GOT3 (cell line): ENCODE data around the gene ITGAL.

Source experiments
- DNase-seq: peaks from one replicate; lab custom pipeline; 2025; ENCODE audit warnings: mixed read lengths; lab: John Stamatoyannopoulos, UW

ITGAL gene

DNA sequence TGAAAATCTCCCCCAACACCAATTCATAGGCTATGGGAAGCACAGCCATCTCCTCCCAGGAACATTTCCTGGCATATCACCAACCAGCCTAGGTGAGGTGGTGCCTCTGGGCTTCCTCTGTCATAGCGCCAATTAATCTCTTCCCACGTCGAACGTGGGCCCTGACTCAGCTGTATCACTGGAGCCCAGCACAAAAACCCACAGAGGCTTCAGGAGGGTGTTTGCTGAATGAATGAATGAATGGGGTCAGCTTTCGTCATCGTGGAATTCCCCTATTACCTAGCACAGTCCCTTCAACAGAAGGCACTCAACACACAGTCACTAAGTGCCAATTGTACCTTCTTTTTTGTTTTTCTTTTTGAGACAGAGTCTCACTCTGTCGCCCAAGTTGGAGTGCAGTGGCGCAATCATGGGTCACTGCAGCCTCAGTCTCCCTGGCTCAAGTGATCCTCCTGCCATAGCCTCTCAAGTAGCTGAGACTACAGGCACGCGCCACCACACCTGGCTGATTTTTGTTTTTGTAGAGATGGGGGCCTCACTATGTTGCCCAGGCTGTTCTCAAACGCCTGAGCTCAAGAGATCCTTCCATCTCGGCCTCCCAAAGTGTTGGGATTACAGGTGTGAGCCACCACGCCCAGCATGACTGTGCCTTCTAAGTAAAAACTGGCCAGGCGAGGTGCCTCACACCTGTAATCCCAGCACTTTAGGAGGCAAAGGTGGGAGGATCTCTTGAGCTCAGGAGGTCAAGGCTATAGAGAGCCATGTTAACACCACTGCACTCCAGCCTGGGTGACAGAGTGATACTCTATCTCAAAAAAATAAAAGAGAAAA, 94.8 kb downstream of the ITGAL start:
- no peak for DNase-seq

DNA sequence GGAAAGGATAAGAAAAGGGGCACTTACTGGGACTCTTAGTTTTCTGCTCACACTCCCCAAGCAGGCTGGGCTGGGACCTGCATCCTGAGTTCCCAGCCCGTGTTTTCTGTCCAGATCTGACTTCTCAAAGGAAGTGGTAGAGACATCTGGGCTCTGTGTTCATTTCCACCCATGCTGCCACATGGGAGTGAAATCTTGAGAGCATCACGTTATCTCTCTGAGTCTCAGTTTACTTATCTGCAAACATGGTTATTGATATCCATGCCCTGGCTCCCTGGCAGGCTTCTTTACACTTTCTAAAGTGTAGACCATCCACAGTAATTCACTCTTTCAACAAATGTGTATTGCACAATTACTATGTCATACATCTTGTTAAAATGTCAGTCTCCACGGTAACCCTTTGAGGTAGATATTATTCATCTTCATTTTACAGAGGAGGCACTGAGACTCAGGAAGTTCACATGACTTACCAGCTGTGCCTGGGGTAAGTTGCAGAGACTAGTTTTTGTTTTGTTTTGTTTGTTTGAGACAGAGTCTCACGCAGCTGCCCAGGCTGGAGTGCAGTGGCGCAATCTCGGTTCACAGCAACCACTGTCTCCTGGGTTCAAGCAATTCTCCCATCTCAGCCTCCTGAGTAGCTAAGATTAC, 95.6 kb downstream of the ITGAL start:
- DNase-seq = no peak

DNA sequence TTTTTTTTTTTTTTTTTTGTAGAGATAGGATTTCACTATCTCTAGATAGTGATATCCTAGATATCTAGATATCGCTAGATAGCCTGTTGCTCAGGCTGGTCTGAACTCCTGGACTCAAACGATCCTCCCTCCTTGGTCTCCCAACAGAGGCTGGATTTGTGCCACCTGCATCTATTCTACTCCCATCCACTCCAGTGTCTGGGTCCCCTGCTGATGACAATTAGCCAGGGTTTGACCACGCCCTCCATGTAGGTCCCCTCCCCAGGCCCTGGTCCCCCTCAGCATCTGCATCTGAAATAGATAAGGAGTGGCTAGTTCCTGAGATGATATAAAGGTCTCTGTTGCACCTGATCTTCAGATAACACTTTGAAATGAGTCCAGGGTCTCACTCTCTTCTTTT, 96.7 kb downstream of the ITGAL start:
- DNase-seq = no peak

DNA sequence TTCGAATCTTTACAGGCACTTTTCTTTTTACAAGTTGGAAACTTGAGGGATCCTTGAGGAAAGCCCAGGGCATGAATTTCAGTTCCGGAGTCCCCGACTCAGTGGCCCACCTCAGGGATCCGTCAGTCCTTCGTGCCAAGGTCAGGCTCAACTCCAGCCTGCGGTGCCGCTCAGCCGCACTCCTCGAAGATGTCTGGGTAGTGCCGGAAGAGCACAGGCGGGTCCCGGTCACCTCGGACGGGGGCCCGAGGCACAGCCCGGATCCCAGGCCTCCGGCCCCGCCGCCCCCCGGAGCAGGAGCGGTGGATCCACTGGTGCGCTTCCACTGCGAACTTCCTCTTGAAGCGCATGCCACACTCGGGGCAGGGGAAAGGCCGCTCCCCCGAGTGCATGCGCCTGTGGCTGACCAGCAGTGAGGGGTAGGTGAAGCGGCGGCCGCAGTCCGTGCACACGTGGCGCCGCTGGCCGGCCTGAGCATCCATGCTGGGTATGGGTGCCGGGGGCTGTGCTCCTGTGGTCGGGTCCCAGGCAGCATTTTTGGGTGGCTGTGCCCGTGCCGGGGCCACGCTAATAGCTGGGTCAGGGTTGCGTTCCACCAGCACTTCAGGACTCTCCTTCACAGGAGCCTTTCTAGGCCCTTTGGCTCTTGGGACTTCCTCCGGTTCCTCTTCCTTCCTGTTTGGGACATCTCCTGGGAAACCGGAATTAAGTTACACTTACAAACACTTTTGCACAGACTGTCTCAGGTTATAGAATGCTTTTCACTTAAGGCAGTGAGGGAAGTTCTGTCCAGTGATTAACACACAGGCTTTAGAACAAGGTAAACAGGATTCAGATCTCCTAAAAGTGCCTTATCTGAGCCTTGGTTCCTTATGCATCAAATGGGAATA, 97.4 kb downstream of the ITGAL start:
- DNase-seq = no peak

DNA sequence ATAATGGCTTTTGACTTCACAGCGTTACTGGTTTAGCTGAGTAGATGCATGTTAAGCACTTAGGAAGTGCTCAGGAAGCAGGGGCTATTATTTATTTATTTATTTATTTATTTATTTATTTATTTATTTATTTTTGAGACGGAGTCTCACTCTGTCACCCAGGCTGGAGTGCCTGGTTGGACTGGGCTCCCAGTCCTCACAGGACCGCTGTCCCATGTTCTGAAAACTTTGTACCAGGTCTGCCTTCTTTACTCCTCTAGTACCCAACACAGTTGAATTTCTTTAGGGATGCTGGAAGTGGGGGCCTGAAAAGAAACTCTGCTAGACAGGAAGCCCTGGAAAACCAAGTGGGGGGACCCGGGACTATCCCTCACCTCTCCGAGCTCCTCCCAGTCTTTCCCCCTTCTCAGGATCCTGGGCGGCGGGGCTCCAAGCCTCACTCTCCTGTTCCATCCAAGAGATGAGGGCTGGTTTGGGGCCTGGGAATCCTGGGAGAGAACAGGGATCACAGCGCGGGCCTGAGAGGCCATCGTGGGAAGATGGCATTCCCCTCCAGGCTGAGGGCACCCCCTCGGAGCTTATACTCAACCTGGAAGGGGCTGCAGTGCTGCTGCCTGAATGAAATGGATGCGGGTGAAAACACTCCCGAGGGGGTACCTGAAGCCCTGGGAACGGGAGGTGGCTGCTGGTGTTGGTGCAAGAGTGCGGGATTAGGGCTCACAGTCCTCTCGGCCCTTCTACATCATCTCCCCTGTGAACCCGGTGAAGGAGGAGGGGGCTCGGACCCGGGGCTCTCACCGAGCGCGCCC, 98.3 kb downstream of the ITGAL start:
- DNase-seq = no peak

DNA sequence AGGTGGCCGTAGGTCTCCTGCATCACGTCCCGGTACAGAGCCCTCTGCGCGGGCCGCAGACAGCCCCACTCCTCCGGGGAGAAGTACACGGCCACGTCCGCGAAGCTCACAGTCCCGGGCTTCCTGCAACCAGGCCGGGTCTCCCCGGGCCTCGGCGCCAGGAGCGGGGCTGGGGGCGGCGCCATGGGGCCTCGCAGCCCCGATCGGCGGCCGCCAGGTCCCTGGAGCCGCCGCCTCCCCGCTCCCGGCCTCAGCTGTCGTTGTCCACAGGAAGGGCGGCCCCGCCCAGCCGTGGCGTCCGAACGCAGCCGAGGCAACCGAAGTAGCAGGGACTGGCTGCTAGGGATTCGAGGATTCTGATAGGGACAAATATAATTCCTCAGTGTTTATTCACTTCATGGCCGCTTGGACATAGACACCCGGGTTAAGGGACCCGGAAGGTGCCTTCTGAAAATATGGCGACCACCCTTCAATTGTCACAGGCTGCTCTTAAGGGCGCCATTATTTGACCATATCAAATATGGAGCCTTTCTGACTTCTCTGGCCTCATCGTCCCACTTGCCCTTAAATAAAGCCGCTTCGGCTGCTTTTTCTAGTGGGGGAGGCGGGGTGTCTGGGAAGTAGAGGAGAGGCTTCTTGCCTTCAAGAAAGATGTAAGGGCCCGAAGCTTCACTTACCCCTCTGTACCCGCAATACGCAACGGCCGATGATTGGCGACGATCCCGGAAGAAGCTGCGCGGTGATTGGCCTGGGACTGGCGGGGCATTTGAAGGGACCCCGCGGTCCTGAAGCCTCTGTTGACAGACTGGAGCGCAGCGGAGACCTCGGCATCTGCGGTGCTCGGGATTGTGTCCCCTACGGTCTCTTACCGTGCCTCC, 99.1 kb downstream of the ITGAL start, which contains the start of gene ZNF688:
Gene ZNF688, minus strand, starts transcription at position 270 of the 878 bp plus-strand sequence. Its CDS starts 85 bp downstream, at position 185.
- DNase-seq = peak; percentile 68
